Natural killer cell (primary cell): ENCODE results near the gene ZNF189. TPM values are rescaled to one million over a fixed set of nuclear protein-coding genes. Genes with fewer than 3 reads are reported as not detected.

Experiments used
- ATAC-seq, 3 donors: fragments of 150-1000 bp in 2 of 3; fragments of 200-7000 bp in 1 of 3; cut with Tn5 transposase; 1 replicate in 1 of 3; 2 replicates in 2 of 3; pipeline ENCODE4 v1.10.0; 2021; ENCODE audit warnings: mild to moderate bottlenecking in 2 of 3, moderate library complexity in 2 of 3
- DNase-seq, 2 donors: peaks; one replicate each; pipeline versions ENCODE4 v3.0.0 to v3.0.0-alpha.2; 2013 to 2021; ENCODE audit warnings: mixed read lengths in 1 of 2
- H3K27ac ChIP-seq: one replicate; pipeline ENCODE4 v1.5.1; 2013; ENCODE audit warnings: mild to moderate bottlenecking, low read length
- H3K27me3 ChIP-seq: one replicate; pipeline ENCODE4 v1.6.1; 2013; ENCODE audit warnings: low read length; ENCODE audit not compliant: control insufficient read depth, insufficient read depth
- H3K36me3 ChIP-seq: one replicate; pipeline ENCODE4 v1.6.1; 2013; ENCODE audit warnings: low read length; ENCODE audit not compliant: control insufficient read depth, insufficient read depth
- H3K4me1 ChIP-seq: one replicate; pipeline ENCODE4 v1.6.1; 2013; ENCODE audit warnings: low read length; ENCODE audit not compliant: control insufficient read depth, insufficient read depth
- H3K4me3 ChIP-seq: one replicate; pipeline ENCODE4 v1.5.1; 2013; ENCODE audit warnings: low read length
- H3K9me3 ChIP-seq: one replicate; pipeline ENCODE4 v1.6.1; 2013; ENCODE audit warnings: low read length; ENCODE audit not compliant: control insufficient read depth, insufficient read depth
- H3K27ac Mint-ChIP-seq, 2 donors: one replicate each; pipeline ENCODE4 v1.8.0; 2022; ENCODE audit warnings: mild to moderate bottlenecking in 2 of 2, mixed read lengths in 2 of 2, moderate library complexity in 1 of 2
- H3K27me3 Mint-ChIP-seq, 2 donors: one replicate each; pipeline ENCODE4 v1.8.0; 2022; ENCODE audit warnings: low read depth in 2 of 2, mixed read lengths in 2 of 2
- H3K36me3 Mint-ChIP-seq: one replicate; pipeline ENCODE4 v1.8.0; 2022; ENCODE audit warnings: mixed read lengths
- H3K4me1 Mint-ChIP-seq, 2 donors: one replicate each; pipeline ENCODE4 v1.8.0; 2022; ENCODE audit warnings: mixed read lengths in 2 of 2
- H3K4me3 Mint-ChIP-seq: one replicate; pipeline ENCODE4 v1.8.0; 2022; ENCODE audit warnings: mild to moderate bottlenecking, moderate library complexity, mixed read lengths
- H3K9me3 Mint-ChIP-seq, 2 donors: one replicate each; pipeline ENCODE4 v1.8.0; 2022; ENCODE audit warnings: mixed read lengths in 2 of 2
- CTCF ChIP-seq: fragments of 200-600 bp; IDR thresholded peaks from one replicate; pipeline ENCODE4 v1.8.0; 2022; ENCODE audit warnings: antibody characterized with exemption
- WGBS: methylation state at CpG from one replicate; pipeline ENCODE4 v1.1.7; 2013; ENCODE audit warnings: missing lambda C conversion rate; ENCODE audit not compliant: insufficient coverage; 5-methylcytosine and 5-hydroxymethylcytosine counted together
- intact Hi-C: fragments of 100-400 bp; cut with micrococcal nuclease; formaldehyde crosslinking; loops from one replicate; pipeline ENCODE4 v1.14.2; 2022
- total RNA-seq, 4 donors: library from RNA; stranded (reverse); fragments of 120-200 nt in 1 of 4; gene quantifications; one replicate each; pipeline versions ENCODE4 v1.2.3 to v1.2.4, GENCODE V29; 2013 to 2022

Gene ZNF189
- total RNA-seq, 3 donors from 2014 or later (not counting 1 experiment from before 2014, with no cell fraction given), result 6.7 to 11.3 (median 8.7) TPM

- no peak for ATAC-seq
- H3K27ac Mint-ChIP-seq, result no peak overlapping the region
- H3K4me1 ChIP-seq, result no peaks in the 10 kb centered on the region
- DNase-seq, result no peak
- peaks cover 0 to 3% of the 10 kb centered on the region in 2 donors for H3K27me3 Mint-ChIP-seq
- intact Hi-C loops, result loop anchor here (5.0 kb wide), 1 partner anchor 52 kb away; no protein-coding TSS in a partner anchor
- no peaks in the 10 kb centered on the region for H3K9me3 ChIP-seq
- no peak for TF ChIP-seq CTCF
- H3K36me3 Mint-ChIP-seq, result no peaks in the 10 kb centered on the region
- H3K4me1 Mint-ChIP-seq, result no peaks in the 10 kb centered on the region
- no peak overlapping the region for H3K4me3 Mint-ChIP-seq
- H3K9me3 Mint-ChIP-seq, result peaks cover 3 to 6% of the 10 kb centered on the region in 2 donors
- no peaks in the 10 kb centered on the region for H3K27me3 ChIP-seq
- 80% methylated on average over 3 of the region's 3 CpGs for WGBS
- no peak overlapping the region for H3K27ac ChIP-seq
- no peaks in the 10 kb centered on the region for H3K36me3 ChIP-seq
- H3K4me3 ChIP-seq, result no peak overlapping the region
These were observed 30.3 kb downstream of the ZNF189 start for GRCh38 chr9:101428909-101429308.

- Histone ChIP-seq H3K4me1 (no peaks in the 10 kb centered on the region), H3K36me3 (no peaks in the 10 kb centered on the region), H3K4me3 (no peak overlapping the region), H3K27ac (no peak overlapping the region), H3K9me3 (no peaks in the 10 kb centered on the region), H3K27me3 (no peaks in the 10 kb centered on the region)
- TF ChIP-seq CTCF, result no peak
- Mint-ChIP-seq H3K4me3 (no peak overlapping the region), H3K27ac (no peak overlapping the region), H3K36me3 (no peaks in the 10 kb centered on the region), H3K27me3 (no peaks in the 10 kb centered on the region), H3K9me3 (peaks cover 0 to 3% of the 10 kb centered on the region in 2 donors), H3K4me1 (no peaks in the 10 kb centered on the region)
- 89% methylated on average over 7 of the region's 7 CpGs for WGBS
- ATAC-seq (no peak), DNase-seq (no peak)
- intact Hi-C loops, result loop anchor here (5.0 kb wide), 1 partner anchor 52 kb away; no protein-coding TSS in a partner anchor
These were observed 31.1 kb downstream of the ZNF189 start for GRCh38 chr9:101429736-101430135.

GRCh38 chr9:101432171-101432570 is 33.5 kb downstream of the ZNF189 start:
- Mint-ChIP-seq H3K36me3 (no peaks in the 10 kb centered on the region), H3K27ac (no peak overlapping the region), H3K9me3 (peaks cover 0 to 3% of the 10 kb centered on the region in 2 donors), H3K27me3 (peaks cover 7 to 8% of the 10 kb centered on the region in 2 donors), H3K4me1 (no peaks in the 10 kb centered on the region), H3K4me3 (no peak overlapping the region)
- no peak for TF ChIP-seq CTCF
- ATAC-seq (no peak), DNase-seq (no peak)
- Histone ChIP-seq H3K4me1 (no peaks in the 10 kb centered on the region), H3K4me3 (no peak overlapping the region), H3K9me3 (no peaks in the 10 kb centered on the region), H3K27me3 (no peaks in the 10 kb centered on the region), H3K36me3 (no peaks in the 10 kb centered on the region), H3K27ac (no peak overlapping the region)
- intact Hi-C loops, result no loop called here

GRCh38 chr9:101432740-101433139 is 34.1 kb downstream of the ZNF189 start:
- no peaks in the 10 kb centered on the region for H3K9me3 ChIP-seq
- no peaks in the 10 kb centered on the region for H3K36me3 ChIP-seq
- H3K4me3 ChIP-seq, result no peak overlapping the region
- no peak overlapping the region for H3K4me3 Mint-ChIP-seq
- no peaks in the 10 kb centered on the region for H3K27me3 ChIP-seq
- H3K27me3 Mint-ChIP-seq, result peaks cover 7 to 13% of the 10 kb centered on the region in 2 donors
- ATAC-seq (no peak), DNase-seq (no peak)
- H3K27ac ChIP-seq, result no peak overlapping the region
- no peaks in the 10 kb centered on the region for H3K36me3 Mint-ChIP-seq
- no peak overlapping the region for H3K27ac Mint-ChIP-seq
- intact Hi-C loops, result no loop called here
- H3K4me1 Mint-ChIP-seq, result no peaks in the 10 kb centered on the region
- H3K9me3 Mint-ChIP-seq, result peaks cover 0 to 3% of the 10 kb centered on the region in 2 donors
- WGBS, result 83% methylated on average over 1 of the region's 1 CpG
- H3K4me1 ChIP-seq, result no peaks in the 10 kb centered on the region
- no peak for TF ChIP-seq CTCF
